GM18868 (cell line): ENCODE measurements around the gene PTBP3.

Source experiments
- ATAC-seq: cut with Tn5 transposase; IDR thresholded peaks from one replicate; pipeline ENCODE4 v1.9.1; 2021; ENCODE audit warnings: mild to moderate bottlenecking, moderate library complexity; ENCODE audit not compliant: unreplicated experiment

The PTBP3 gene

GRCh38 chr9:112173489-112174221 is 159.8 kb downstream of the PTBP3 start:
- no peak for ATAC-seq

GRCh38 chr9:112170968-112171367 is 162.5 kb downstream of the PTBP3 start:
- ATAC-seq: no peak

- no peak for ATAC-seq
Observed at GRCh38 chr9:112170235-112170634, 163.2 kb downstream of the PTBP3 start.

GRCh38 chr9:112169368-112169767 is 164.1 kb downstream of the PTBP3 start:
- no peak for ATAC-seq

GRCh38 chr9:112168197-112168596 is 165.2 kb downstream of the PTBP3 start:
- no peak for ATAC-seq
